NT2/D1 (cell line): ENCODE data around the gene FBLL1.

ENCODE experiments used
- SUZ12 ChIP-seq: IDR thresholded peaks from 2 replicates; pipeline ENCODE4 v1.6.1; 2011; ENCODE audit not compliant: insufficient read length, insufficient read depth; ENCODE audit errors: extremely low read depth
- YY1 ChIP-seq: IDR thresholded peaks from 2 replicates; pipeline ENCODE4 v1.6.1; 2011; ENCODE audit not compliant: insufficient read length, insufficient read depth
- ZNF274 ChIP-seq: IDR thresholded peaks from 2 replicates; pipeline ENCODE4 v1.6.1; 2011; ENCODE audit warnings: mild to moderate bottlenecking, low read depth, low read length

DNA sequence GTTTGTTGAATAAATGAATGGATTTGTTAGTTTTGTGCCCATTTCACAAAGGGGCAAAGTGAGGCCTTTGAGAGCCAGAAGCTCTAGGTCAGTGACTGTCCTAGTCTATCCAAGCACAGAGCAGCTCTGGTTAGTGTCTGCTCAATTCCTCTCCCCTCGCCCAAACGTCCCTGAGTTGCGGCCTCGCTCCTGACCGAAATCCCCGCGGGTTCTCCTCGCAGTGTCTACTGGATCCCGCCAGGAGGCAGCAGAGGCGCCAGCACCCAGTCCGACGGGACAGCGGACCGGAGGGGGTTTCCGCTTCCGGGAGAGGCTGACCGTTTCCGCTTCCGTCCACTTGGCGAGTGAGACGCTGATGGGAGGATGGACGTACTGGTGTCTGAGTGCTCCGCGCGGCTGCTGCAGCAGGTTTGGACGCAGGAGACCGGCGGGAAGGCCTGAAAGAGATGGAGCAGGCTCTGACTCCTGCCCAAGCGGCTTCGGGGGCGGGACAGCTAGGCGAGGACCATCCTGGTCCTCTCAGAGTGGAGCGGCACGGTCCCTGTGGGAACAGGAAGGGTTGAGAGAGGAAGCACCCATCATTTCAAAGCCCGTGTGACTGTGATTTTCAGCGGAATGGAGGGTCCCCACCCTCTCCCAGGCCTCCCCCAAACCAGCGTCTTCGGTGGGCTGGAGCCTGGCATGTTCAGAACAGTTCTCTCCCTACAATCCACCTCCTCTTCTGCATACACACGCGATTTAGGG is 42.8 kb upstream of the FBLL1 start, which contains the start of gene RARS1:
- no peak for TF ChIP-seq ZNF274
- TF ChIP-seq YY1: no peak
- no peak for TF ChIP-seq SUZ12
